HUDEP-2 (cell line): ENCODE measurements around the gene ZNF771.

Experiments used
- DNase-seq, 76 experiments: peaks; one replicate each; lab custom pipeline; 2025; ENCODE audit not compliant: unreplicated experiment in 76 of 76; lab: John Stamatoyannopoulos, UW

Gene ZNF771

GRCh38 chr16:30407102-30407803 is at the start of gene ZNF771:
Gene ZNF771, plus strand, starts transcription at chr16:30407606. Its CDS starts 448 bp downstream, at chr16:30408054.
- peak in 70 of 76 experiments; percentile 55 to 99 (median 88) for DNase-seq

GRCh38 chr16:30357715-30358576 is 49.5 kb upstream of the ZNF771 start:
- DNase-seq, result no peak

DNA sequence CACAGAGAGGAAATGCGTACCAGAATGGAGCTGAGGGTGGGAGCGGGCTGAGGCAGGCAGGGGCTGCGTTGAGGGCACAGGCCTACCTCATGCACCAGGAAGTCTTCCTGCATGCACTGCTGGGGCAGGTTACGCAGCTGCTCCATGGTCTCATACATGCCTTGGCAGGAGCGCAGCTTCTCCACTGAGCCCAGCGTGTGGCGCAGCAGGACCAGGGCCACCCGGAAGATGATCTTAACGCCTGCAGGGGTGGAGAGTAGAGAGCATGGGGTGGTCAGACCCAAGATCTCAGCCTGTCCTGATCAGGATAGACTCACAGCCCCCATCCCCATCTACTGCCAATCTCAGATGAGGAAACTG is 48.8 kb upstream of the ZNF771 start:
- no peak for DNase-seq

DNA sequence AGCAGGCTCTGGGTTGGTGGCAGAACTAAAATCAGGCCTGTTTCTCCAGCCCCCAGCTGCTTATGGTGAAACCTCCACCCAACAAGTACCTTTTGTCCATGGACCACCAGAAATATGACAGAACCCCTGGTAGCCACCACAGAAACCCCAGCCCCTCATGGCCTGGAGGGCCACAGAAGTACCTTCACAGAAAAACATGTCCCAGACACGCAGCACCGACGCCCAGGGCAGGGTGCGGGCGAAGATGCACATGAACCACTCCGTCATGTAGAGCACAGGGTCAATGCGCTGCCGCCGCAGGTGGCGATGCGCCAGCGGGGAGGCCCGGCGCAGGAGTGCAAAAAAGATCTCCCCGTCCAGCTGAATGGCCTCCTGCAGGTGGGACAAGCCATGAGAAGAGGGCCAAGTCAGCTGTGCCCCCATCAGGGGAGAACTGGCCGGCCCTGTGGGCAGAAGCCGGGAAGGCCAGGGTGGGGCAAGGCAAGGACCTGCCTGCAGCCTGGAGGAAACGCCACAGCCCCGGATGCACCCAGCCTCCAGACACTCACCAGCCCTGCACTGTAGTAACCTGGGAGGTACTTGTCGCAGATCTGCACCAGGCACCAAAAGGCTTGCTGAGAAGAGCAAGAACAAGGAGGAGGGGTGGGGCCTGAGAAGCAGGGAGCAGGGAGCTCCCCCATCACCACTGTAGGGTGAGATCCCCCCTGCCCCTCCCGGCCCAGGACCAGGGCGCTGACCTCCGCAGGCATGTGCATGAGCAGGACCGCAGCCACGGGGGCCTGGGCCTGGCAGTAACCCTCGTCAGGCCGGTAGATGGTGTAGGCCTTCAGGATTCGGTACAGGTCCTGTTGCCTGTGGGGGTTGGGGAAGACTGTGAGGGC is 48.2 kb upstream of the ZNF771 start:
- no peak for DNase-seq

DNA sequence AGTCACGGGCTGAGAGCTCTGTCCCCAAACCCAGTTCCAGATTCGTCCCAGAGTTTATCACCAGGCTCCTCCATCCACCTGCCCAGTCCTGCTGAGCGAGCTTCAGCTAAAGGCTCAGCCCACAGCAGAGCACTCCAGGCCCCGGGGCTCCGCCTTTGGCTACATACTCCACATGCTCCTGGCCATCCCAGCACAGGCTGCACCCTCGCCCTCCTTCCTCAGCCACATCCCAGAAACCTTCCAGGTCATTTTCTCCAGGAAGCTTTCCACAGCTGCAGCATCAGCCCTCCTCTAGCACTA is 47.6 kb upstream of the ZNF771 start:
- peak in 9 of 76 experiments; percentile 32 to 76 (median 57) for DNase-seq

DNA sequence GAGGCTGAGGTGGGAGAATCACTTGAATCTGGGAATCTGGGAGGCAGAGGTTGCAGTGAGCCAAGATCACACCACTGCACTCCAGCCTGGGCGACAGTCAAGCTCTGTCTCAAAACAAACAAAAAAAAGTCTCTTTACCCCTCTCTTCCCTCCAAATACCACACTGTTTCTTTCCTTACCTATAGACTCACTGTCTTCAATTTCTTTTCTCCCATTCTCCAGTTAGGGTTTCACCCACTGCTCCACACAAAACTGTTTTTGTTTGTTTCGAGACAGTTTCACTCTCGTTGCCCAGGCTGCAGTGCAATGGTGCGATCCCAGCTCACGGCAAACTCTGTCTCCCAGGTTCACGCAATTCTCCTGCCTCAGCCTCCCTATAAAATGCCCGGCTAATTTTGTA is 46.2 kb upstream of the ZNF771 start:
- DNase-seq, result no peak

GRCh38 chr16:30365200-30365599 is 42.2 kb upstream of the ZNF771 start:
- DNase-seq, result no peak

GRCh38 chr16:30366511-30366910 is 40.9 kb upstream of the ZNF771 start:
- no peak for DNase-seq

DNA sequence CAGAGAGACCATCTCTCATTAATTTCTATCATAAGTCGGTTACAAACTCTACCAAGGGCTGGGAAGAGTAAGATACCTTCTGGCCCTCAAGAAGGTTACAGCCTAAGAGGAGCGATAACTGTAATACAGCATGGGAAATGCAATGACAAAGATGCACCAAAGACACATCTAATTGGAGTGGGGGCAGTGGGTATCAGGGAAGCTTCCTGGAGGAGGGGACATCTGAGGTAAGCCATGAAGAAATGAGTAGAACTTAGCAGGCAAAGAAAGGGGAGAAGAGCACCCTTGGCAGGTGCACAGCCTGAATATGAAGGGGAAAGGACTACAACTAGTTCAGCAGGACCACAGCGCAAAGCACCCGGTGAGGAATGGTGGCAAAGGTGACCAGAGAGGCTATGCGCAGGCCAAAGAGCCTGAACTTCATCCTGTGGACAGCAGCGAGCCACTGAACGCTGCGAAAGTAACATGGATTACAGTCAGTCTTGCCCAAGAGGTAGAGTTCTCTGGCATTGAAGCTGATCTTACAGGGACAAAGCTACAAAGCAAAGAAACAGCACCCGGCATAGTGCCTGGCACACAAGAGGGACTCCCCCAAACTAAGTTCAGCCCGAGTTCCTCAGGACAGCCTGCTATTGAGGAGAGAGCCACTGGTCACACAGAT is 39.9 kb upstream of the ZNF771 start:
- DNase-seq, result no peak

- no peak for DNase-seq
Observed at GRCh38 chr16:30368122-30368791, 39.1 kb upstream of the ZNF771 start.

GRCh38 chr16:30368792-30369090 is 38.7 kb upstream of the ZNF771 start:
- DNase-seq, result no peak

GRCh38 chr16:30369091-30369937 is 38.1 kb upstream of the ZNF771 start:
- peak in 1 of 76 experiments; percentile 7 for DNase-seq

DNA sequence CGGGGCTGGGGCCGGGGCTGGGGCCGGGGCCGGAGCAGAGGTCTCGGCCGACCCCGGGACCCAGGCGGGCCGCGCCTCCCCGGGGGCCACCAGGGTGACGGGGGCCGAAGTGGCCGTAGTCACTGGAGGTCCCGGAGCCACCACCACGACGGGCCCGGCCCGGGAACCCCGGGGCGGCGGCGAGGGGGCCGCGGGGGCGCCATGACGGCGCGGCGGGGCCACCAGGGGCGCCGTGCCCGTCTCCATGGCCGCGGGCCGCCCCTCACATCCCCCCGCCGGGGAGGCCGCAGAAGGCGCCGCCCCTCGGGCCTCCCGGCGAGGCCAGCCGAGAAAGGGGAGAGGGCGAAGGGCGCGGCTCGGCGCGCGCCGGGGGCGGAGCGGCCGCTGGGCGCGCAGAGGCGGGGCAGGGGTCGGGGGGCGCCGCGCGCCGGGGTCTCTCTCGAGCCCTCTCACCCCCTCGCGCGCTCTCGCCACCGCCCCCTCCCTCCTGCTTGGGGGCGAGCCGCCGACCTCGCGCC is 37.4 kb upstream of the ZNF771 start:
- no peak for DNase-seq

GRCh38 chr16:30370456-30371247 is 36.8 kb upstream of the ZNF771 start, which contains the start of gene TBC1D10B:
Gene TBC1D10B, minus strand, starts transcription at chr16:30370494. Its CDS starts 311 bp downstream, at chr16:30370183.
- peak in 75 of 76 experiments; percentile 50 to 100 (median 100) for DNase-seq

- DNase-seq, result no peak
Observed at GRCh38 chr16:30371248-30371816, 36.1 kb upstream of the ZNF771 start.

DNA sequence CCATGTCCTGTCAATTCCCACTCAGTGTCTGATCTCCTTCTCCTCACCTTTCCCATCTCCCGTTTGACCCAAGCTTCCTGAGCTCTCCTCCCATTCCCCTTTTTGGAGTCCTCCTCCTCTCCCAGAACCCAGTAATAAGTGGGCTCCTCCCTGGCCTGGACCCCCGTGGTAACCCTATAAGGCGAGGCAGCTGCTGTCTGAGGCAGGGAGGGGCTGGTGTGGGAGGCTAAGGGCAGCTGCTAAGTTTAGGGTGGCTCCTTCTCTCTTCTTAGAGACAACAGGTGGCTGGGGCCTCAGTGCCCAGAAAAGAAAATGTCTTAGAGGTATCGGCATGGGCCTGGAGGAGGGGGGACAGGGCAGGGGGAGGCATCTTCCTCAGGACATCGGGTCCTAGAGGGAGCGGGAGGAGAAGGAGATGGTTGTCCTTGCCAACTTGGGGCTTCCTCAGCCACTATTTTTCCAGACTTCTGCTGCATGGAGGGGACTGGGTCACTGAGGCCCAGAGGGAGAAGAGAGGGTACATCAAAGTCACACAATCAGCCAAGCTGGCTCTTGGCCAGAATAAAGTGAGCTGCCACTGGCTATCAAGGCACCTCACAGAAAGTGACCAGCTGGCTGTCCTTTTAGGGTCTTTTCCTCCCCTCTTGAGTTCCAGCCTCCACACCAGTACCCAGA is 35.2 kb upstream of the ZNF771 start:
- DNase-seq, result peak in 1 of 76 experiments; percentile 6

DNA sequence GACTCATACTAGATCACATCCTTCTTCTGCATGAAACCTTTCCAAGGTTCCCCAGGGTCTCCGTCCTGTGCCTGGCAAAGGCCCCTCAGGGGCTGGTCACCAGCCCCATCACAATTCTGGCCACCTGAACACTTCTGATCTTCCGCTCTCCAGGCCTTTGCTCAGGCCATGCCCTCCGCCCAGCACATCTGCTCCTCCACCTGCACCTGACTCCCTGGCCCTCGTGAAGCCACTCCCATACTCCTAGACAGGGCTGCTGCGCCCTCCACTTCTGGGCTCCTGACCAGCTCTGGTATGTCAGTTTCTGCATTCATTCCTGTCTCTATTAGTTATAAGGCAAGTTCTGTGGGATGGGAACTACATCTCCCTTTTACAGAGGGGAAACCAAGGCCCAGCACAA is 34.7 kb upstream of the ZNF771 start:
- DNase-seq, result no peak
